ENCODE results near the gene SLC19A2.

DNA sequence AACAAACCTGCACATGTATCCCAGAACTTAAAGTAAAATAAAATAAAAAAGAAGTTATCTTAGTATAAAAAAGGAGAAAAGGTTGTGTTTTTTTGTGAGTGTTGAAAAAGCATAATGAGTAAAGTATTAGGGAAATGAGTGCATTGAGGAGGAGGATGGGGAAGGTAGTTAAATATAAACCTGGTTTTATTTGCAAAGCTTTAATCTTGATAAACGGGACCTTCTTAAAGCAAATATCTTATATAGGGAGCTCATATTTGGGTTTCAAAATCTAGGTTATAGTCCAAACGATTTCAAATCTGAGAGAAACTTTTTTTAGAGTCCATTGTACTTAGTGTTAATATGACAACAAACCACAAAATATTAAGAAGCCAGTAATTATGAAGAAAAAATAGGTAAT, 21.7 kb upstream of the SLC19A2 start:
- TF ChIP-seq, protein P1, sequence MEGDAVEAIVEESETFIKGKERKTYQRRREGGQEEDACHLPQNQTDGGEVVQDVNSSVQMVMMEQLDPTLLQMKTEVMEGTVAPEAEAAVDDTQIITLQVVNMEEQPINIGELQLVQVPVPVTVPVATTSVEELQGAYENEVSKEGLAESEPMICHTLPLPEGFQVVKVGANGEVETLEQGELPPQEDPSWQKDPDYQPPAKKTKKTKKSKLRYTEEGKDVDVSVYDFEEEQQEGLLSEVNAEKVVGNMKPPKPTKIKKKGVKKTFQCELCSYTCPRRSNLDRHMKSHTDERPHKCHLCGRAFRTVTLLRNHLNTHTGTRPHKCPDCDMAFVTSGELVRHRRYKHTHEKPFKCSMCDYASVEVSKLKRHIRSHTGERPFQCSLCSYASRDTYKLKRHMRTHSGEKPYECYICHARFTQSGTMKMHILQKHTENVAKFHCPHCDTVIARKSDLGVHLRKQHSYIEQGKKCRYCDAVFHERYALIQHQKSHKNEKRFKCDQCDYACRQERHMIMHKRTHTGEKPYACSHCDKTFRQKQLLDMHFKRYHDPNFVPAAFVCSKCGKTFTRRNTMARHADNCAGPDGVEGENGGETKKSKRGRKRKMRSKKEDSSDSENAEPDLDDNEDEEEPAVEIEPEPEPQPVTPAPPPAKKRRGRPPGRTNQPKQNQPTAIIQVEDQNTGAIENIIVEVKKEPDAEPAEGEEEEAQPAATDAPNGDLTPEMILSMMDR (conservative IDR thresholded peaks at IDR 0.05), result no peak
- TF ChIP-seq EZH2 (IDR thresholded peaks at IDR 0.05; ENCODE audit: low read depth), result no peak

Data from PC-9 (cell line).